Motor neuron (in vitro differentiated cells): ENCODE measurements around the gene PLAAT4. TPM values are rescaled to one million over a fixed set of nuclear protein-coding genes. Genes with fewer than 3 reads are reported as not detected.
"Not testable (repeated sequence)": the region's sequence is repeated elsewhere in the genome, so short reads cannot be mapped to it uniquely, and the experiment has no call there.

ENCODE experiments used
- ATAC-seq, 8 experiments: fragments of 200-7000 bp; cut with Tn5 transposase; replicated peaks in 6 of 8; 2 replicates each; pipeline ENCODE4 v1.8.0; 2021; ENCODE audit warnings: mild to moderate bottlenecking in 8 of 8, moderate library complexity in 8 of 8
- H3K27ac ChIP-seq, 2 donors: fragments of 250-450 bp; sonication (Bioruptor Pico); 2 replicates each; pipeline ENCODE4 v1.9.0; 2021; ENCODE audit warnings: antibody characterized with exemption in 2 of 2, mild to moderate bottlenecking in 2 of 2, moderate library complexity in 1 of 2
- H3K4me1 ChIP-seq, 2 donors: fragments of 250-450 bp; sonication (Bioruptor Pico); replicated peaks in 1 of 2; 2 replicates each; pipeline ENCODE4 v1.6.1; 2021; ENCODE audit warnings: antibody characterized with exemption in 2 of 2, mild to moderate bottlenecking in 2 of 2, moderate library complexity in 1 of 2
- H3K4me3 ChIP-seq, 5 donors: fragments of 250-450 bp; sonication (Bioruptor Pico); 2 replicates each; pipeline ENCODE4 v1.9.0; 2021; ENCODE audit warnings: antibody characterized with exemption in 5 of 5, mild to moderate bottlenecking in 5 of 5, moderate library complexity in 4 of 5
- WGBS, 10 experiments: fragments of 450-650 bp; shearing (Covaris generic); methylation state at CpG; one replicate each; pipeline ENCODE4 v1.0.0; 2022; 5-methylcytosine and 5-hydroxymethylcytosine counted together
- in situ Hi-C, 9 experiments: fragments of 400-800 bp; cut with MboI; loops; one replicate each; pipeline ENCODE4 v1.15.0; 2021; ENCODE audit warnings: low sequenced_read_pairs in 9 of 9, low pct_unique_long_range_greater_than_20kb in 2 of 9; ENCODE audit not compliant: unreplicated experiment in 9 of 9
- total RNA-seq, 8 experiments: library from RNA; unstranded; fragments of 300-600 nt; gene quantifications; 2 replicates each; pipeline versions ENCODE4 v1.2.3 to v1.2.4, GENCODE V29; 2022

Gene PLAAT4
- total RNA-seq, 8 experiments from 2014 or later, result 0.58 to 655 (median 64.3) TPM; not detected in 2

- Histone ChIP-seq H3K4me1 (peaks cover 14 to 25% of the 10 kb centered on the region in 2 donors), H3K27ac (peak overlapping the region; percentile 16 to 53), H3K4me3 (no peak overlapping the region)
- in situ Hi-C loops, result no loop called here
- ATAC-seq, result peak; percentile 84 to 96 (median 92)
- WGBS, 10 experiments, result 9 to 90% (median 62%) methylated on average over 1 to 4 of the region's 5 CpGs; no CpG with 5 or more reads in 1 of the 10 experiments
These were observed 30.6 kb downstream of the PLAAT4 start for GRCh38 chr11:63567044-63567840.

GRCh38 chr11:63569570-63569969, 33.0 kb downstream of the PLAAT4 start:
- WGBS, 10 experiments, result 82 to 100% (median 98%) methylated on average over 1 to 3 of the region's 3 CpGs
- Histone ChIP-seq H3K27ac (no peak overlapping the region), H3K4me1 (peaks cover 18 to 23% of the 10 kb centered on the region in 2 donors), H3K4me3 (no peak overlapping the region)
- in situ Hi-C loops, result no loop called here
- ATAC-seq, result no peak

GRCh38 chr11:63572026-63572688, 35.5 kb downstream of the PLAAT4 start:
- in situ Hi-C loops, result no loop called here
- no peak for ATAC-seq
- 42 to 100% (median 77%) methylated on average over 2 to 3 of the region's 3 CpGs; no CpG with 5 or more reads in 1 of the 10 experiments for WGBS, 10 experiments

GRCh38 chr11:63573881-63574855, 37.6 kb downstream of the PLAAT4 start:
- no peak overlapping the region for H3K4me3 ChIP-seq
- H3K27ac ChIP-seq, result peak overlapping the region; percentile 34 to 66
- peak; percentile 74 to 94 (median 81) for ATAC-seq

More at GRCh38 chr11:63572026-63572688, 35.5 kb downstream of the PLAAT4 start:
- no peak overlapping the region for H3K27ac ChIP-seq
- H3K4me3 ChIP-seq, result no peak overlapping the region
- H3K4me1 ChIP-seq, result peaks cover 22 to 30% of the 10 kb centered on the region in 2 donors

GRCh38 chr11:63574856-63575602, 38.4 kb downstream of the PLAAT4 start:
- peak; percentile 77 to 96 (median 86) for ATAC-seq
- no peak overlapping the region for H3K4me3 ChIP-seq
- peaks cover 14 to 22% of the 10 kb centered on the region in 2 donors for H3K4me1 ChIP-seq
- H3K27ac ChIP-seq, result peak overlapping the region; percentile 34 to 66
- in situ Hi-C loops, result no loop called here
- 14 to 100% (median 58%) methylated on average over 2 to 9 of the region's 10 CpGs; no CpG with 5 or more reads in 1 of the 10 experiments for WGBS, 10 experiments

More at GRCh38 chr11:63573881-63574855, 37.6 kb downstream of the PLAAT4 start:
- H3K4me1 ChIP-seq, result peaks cover 14 to 22% of the 10 kb centered on the region in 2 donors
- in situ Hi-C loops, result no loop called here
- 6 to 90% (median 69%) methylated on average over 3 to 14 of the region's 15 CpGs; no CpG with 5 or more reads in 1 of the 10 experiments for WGBS, 10 experiments

- no CpG with 5 or more reads among the region's 3 CpGs for WGBS, 10 experiments
- H3K27ac ChIP-seq, H3K4me3 ChIP-seq, in situ Hi-C loops, ATAC-seq: not testable (repeated sequence)
- H3K4me1 ChIP-seq, result peaks cover 17 to 28% of the 10 kb centered on the region in 2 donors
These were observed 42.3 kb downstream of the PLAAT4 start for GRCh38 chr11:63578882-63579281.

GRCh38 chr11:63581224-63581623, 44.6 kb downstream of the PLAAT4 start:
- H3K4me3 ChIP-seq, H3K4me1 ChIP-seq, ATAC-seq, in situ Hi-C loops, H3K27ac ChIP-seq: not testable (repeated sequence)
- WGBS, 10 experiments, result 40 to 100% (median 80%) methylated on average over 1 to 2 of the region's 7 CpGs; no CpG with 5 or more reads in 5 of the 10 experiments

- Histone ChIP-seq H3K27ac (peak overlapping the region in 1 of 2 donors; percentile 72), H3K4me3 (no peak overlapping the region), H3K4me1 (peaks cover 3 to 7% of the 10 kb centered on the region in 2 donors)
- in situ Hi-C loops, result no loop called here
- ATAC-seq, result peak in 5 of 8 experiments; percentile 49 to 81 (median 60)
These were observed 46.7 kb downstream of the PLAAT4 start for GRCh38 chr11:63583357-63583677.

- Histone ChIP-seq H3K4me1 (peaks cover 3 to 7% of the 10 kb centered on the region in 2 donors), H3K27ac (no peak overlapping the region), H3K4me3 (no peak overlapping the region)
- in situ Hi-C loops, result no loop called here
- no peak for ATAC-seq
- WGBS, 10 experiments, result 84 to 100% (median 95%) methylated on average over 1 to 5 of the region's 6 CpGs
These were observed 50.0 kb downstream of the PLAAT4 start for GRCh38 chr11:63586451-63587166.

- H3K4me1 ChIP-seq, result no peaks in the 10 kb centered on the region
- no peak overlapping the region for H3K4me3 ChIP-seq
- in situ Hi-C loops, result no loop called here
- H3K27ac ChIP-seq, result no peak overlapping the region
- ATAC-seq, result no peak
- 46 to 96% (median 67%) methylated on average over 1 to 3 of the region's 3 CpGs; no CpG with 5 or more reads in 1 of the 10 experiments for whole genome bisulfite sequencing, 10 experiments
These were observed 52.4 kb downstream of the PLAAT4 start for GRCh38 chr11:63589000-63589399.

- Histone ChIP-seq H3K4me1 (no peaks in the 10 kb centered on the region), H3K27ac (no peak overlapping the region), H3K4me3 (no peak overlapping the region)
- in situ Hi-C loops, result no loop called here
- WGBS, 10 experiments, result 53 to 100% (median 84%) methylated on average over 2 to 16 of the region's 18 CpGs; no CpG with 5 or more reads in 3 of the 10 experiments
- no peak for ATAC-seq
These were observed 53.6 kb downstream of the PLAAT4 start for GRCh38 chr11:63590024-63590788.
